SK-N-MC (cell line): ENCODE results near the gene ADCYAP1R1.

Experiments used
- DNase-seq: peaks from one replicate; pipeline ENCODE4 v3.0.0-alpha.2; 2011; ENCODE audit warnings: low read depth, low spot score
- H3K27ac ChIP-seq: fragments of 200-600 bp; sonication (generic); 2 replicates; pipeline ENCODE4 v1.5.1; 2016; ENCODE audit warnings: mixed run types
- H3K36me3 ChIP-seq: fragments of 200-600 bp; sonication (generic); 2 replicates; pipeline ENCODE4 v1.6.1; 2017; ENCODE audit warnings: antibody characterized with exemption, low read length, mixed read lengths; ENCODE audit not compliant: insufficient read depth
- H3K4me3 ChIP-seq: fragments of 200-600 bp; sonication (generic); 2 replicates; pipeline ENCODE4 v1.5.1; 2016
- H3K9ac ChIP-seq: fragments of 200-600 bp; sonication (generic); 2 replicates; pipeline ENCODE4 v1.8.0; 2017; ENCODE audit warnings: mixed run types, mixed read lengths; ENCODE audit not compliant: insufficient read length
- H3K9me3 ChIP-seq: fragments of 200-600 bp; sonication (generic); 2 replicates; pipeline ENCODE4 v1.6.1; 2017; ENCODE audit warnings: low read depth, mild to moderate bottlenecking, antibody characterized with exemption, low read length, moderate library complexity, mixed read lengths
- EZH2 ChIP-seq: fragments of 200-600 bp; sonication (generic); IDR thresholded peaks from one replicate; pipeline ENCODE4 v1.6.1; 2017; ENCODE audit warnings: antibody characterized with exemption
- FOXP2 ChIP-seq: optimal IDR thresholded peaks from 2 replicates; pipeline ENCODE3; 2011; ENCODE audit warnings: mild to moderate bottlenecking, moderate library complexity; ENCODE audit not compliant: insufficient read depth; ENCODE audit errors: extremely low read length, control extremely low read depth
- POLR2AphosphoS5 ChIP-seq: IDR thresholded peaks from 2 replicates; pipeline ENCODE4 v1.6.1; 2012; ENCODE audit warnings: mild to moderate bottlenecking, low read depth, low read length, borderline replicate concordance

ADCYAP1R1 gene

GRCh38 chr7:31051598-31052486, at the start of gene ADCYAP1R1:
TSS of gene ADCYAP1R1 (plus strand) at chr7:31052308. CDS start at chr7:31063265, 10,957 bp downstream.
- DNase-seq = no peak
- no peak within 1 kb of the TSS for H3K9ac ChIP-seq
- H3K36me3 ChIP-seq = no peaks in the 10 kb centered on the region
- H3K4me3 ChIP-seq = peak within 1 kb of the TSS; percentile 71
- no peak within 1 kb of the TSS for H3K27ac ChIP-seq
- no peaks in the 10 kb centered on the region for H3K9me3 ChIP-seq
- TF ChIP-seq FOXP2 (no peak), EZH2 (no peak), POLR2AphosphoS5 (no peak)

DNA sequence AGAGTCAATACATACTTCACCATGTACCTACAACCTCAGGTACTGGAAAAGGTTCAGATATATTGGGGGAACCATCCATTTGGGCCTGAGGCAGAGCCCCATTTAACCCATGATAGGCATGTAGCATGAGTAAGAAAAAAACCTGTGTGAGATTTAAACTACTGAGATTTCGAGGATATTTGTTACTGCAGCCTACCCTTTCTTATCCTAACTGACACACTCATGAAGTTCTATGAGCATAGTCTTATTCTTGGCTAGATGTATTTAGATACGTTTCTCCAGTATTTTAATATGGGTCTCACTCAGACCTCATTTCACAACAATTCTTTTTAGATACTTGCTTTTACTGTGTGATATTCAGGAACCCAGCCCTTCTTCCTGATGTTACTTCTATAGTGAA, 49.0 kb upstream of the ADCYAP1R1 start:
- H3K9me3 ChIP-seq = no peaks in the 10 kb centered on the region
- no peak for TF ChIP-seq EZH2
- no peak for TF ChIP-seq POLR2AphosphoS5
- no peak for TF ChIP-seq FOXP2
- H3K4me3 ChIP-seq = no peak overlapping the region
- no peak overlapping the region for H3K27ac ChIP-seq
- H3K9ac ChIP-seq = no peak overlapping the region
- no peaks in the 10 kb centered on the region for H3K36me3 ChIP-seq
- no peak for DNase-seq

- TF ChIP-seq EZH2 (no peak), POLR2AphosphoS5 (no peak), FOXP2 (no peak)
- Histone ChIP-seq H3K36me3 (no peaks in the 10 kb centered on the region), H3K27ac (no peak overlapping the region), H3K9me3 (no peaks in the 10 kb centered on the region), H3K4me3 (no peak overlapping the region), H3K9ac (no peak overlapping the region)
- no peak for DNase-seq
These were observed 48.4 kb upstream of the ADCYAP1R1 start for GRCh38 chr7:31003721-31004120.

- H3K9me3 ChIP-seq = no peaks in the 10 kb centered on the region
- no peak overlapping the region for H3K4me3 ChIP-seq
- H3K27ac ChIP-seq = no peak overlapping the region
- H3K9ac ChIP-seq = no peak overlapping the region
- TF ChIP-seq EZH2 (no peak), FOXP2 (no peak), POLR2AphosphoS5 (no peak)
- no peak for DNase-seq
- H3K36me3 ChIP-seq = no peaks in the 10 kb centered on the region
These were observed 47.7 kb upstream of the ADCYAP1R1 start for GRCh38 chr7:31004393-31004792.

GRCh38 chr7:31006857-31007256, 45.3 kb upstream of the ADCYAP1R1 start:
- Histone ChIP-seq H3K9me3 (no peaks in the 10 kb centered on the region), H3K4me3 (no peak overlapping the region)
- DNase-seq = no peak

DNA sequence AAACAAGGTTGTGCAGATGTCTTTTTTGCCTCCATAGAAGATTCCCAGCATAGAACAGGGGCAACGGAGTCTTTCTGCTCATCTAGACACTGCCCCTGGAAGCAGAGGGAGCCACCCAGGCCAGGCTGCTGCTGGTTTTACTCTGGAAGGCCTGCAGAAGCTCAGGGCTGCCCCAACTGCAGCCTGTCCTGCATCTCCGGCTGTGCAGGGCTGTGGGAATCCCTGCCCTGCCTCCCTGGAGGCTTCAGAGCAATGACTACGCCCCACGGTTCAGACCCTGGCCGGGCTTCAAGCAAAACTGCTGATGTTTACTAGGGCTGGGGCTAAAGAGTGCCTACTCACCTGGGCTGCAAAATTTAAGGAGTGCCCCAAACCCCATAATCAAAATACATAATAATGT, 44.5 kb upstream of the ADCYAP1R1 start:
- H3K4me3 ChIP-seq = no peak overlapping the region
- H3K27ac ChIP-seq = no peak overlapping the region
- H3K36me3 ChIP-seq = no peaks in the 10 kb centered on the region
- no peak for DNase-seq
- H3K9me3 ChIP-seq = no peaks in the 10 kb centered on the region
- no peak for TF ChIP-seq EZH2
- no peak for TF ChIP-seq POLR2AphosphoS5
- TF ChIP-seq FOXP2 = no peak
- no peak overlapping the region for H3K9ac ChIP-seq

More at GRCh38 chr7:31006857-31007256, 45.3 kb upstream of the ADCYAP1R1 start:
- Histone ChIP-seq H3K9ac (no peak overlapping the region), H3K36me3 (no peaks in the 10 kb centered on the region), H3K27ac (no peak overlapping the region)
- TF ChIP-seq POLR2AphosphoS5 (no peak), FOXP2 (no peak), EZH2 (no peak)

DNA sequence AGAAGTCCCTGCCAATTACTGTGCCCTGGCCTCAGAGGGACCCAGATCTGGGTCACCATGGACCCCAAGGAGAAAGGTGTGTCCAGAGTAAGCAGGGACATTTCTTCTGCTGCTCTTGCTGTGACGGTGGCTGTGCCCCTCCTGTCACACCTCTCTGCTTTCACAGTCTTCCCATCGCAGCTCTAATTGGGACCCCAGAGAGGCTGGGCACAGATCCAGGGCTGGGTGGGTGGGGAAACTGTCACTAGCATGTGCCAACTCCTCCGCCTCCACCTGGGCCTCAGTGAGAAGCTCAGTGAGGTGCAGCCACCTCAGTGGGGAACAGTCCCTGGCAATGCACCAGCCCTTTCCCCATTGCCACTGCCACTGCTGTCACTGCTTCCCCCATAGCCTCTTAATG, 37.3 kb upstream of the ADCYAP1R1 start:
- H3K9ac ChIP-seq = no peak overlapping the region
- DNase-seq = no peak
- TF ChIP-seq POLR2AphosphoS5 = no peak
- TF ChIP-seq EZH2 = no peak
- TF ChIP-seq FOXP2 = no peak

DNA sequence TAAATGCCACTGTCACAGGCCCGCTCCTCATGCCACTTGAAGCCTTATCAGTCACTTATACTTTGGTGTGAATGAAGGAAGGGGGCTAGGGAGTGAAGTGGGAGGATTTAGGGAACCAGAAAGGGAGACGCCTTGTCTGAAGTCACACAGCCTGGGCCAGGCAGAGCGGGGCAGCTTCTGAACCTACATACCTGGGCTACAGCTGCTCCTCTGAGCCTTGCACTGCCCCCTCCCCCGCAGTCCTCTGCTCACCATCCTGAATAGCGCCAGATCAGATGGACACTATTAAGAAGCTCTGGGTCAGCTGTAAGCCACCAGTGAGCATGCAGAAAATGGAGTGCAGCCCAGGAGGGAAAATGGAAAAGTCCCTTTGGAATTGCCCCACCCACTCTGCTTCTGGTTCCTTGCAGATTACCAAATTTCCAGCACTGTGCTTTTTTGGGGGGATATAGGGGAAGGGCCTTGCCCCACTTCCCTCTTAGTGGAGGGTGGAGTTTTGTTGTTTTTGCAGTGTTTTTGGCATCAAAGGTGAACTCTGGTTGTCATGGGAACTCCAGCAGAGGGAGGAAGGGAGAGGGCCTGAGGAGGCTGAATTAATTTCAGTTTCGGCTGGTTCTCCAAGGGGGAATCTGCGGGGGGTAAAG, 35.0 kb upstream of the ADCYAP1R1 start:
- Histone ChIP-seq H3K9ac (no peak overlapping the region), H3K36me3 (no peaks in the 10 kb centered on the region), H3K27ac (no peak overlapping the region), H3K9me3 (no peaks in the 10 kb centered on the region), H3K4me3 (no peak overlapping the region)
- no peak for TF ChIP-seq EZH2
- TF ChIP-seq FOXP2 = no peak
- TF ChIP-seq POLR2AphosphoS5 = no peak
- DNase-seq = no peak

More for the DNA sequence above, 37.3 kb upstream of the ADCYAP1R1 start:
- no peaks in the 10 kb centered on the region for H3K9me3 ChIP-seq
- H3K27ac ChIP-seq = no peak overlapping the region
- H3K4me3 ChIP-seq = no peak overlapping the region
- H3K36me3 ChIP-seq = no peaks in the 10 kb centered on the region

DNA sequence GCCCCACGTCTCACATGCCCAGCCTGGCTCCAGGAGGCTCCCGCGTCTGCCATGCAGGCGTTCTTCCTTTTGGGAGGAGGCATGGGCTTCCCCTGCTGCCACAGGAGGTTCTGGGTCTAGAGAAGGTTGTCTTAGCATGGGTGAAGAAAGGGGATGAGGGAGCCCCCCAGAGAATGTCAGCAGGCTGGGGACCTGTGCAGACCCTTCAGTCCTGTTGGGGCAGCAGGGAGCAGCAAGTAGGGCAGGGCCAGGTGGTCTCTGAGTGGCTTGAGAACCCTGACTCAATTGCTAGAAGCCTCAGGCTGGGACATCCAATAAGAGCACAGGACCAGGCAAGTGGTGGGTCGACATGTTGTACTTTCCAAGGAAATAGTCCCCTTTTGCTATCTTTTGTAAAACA, 34.4 kb upstream of the ADCYAP1R1 start:
- no peak for DNase-seq
- Histone ChIP-seq H3K27ac (no peak overlapping the region), H3K36me3 (no peaks in the 10 kb centered on the region), H3K4me3 (no peak overlapping the region), H3K9ac (no peak overlapping the region), H3K9me3 (no peaks in the 10 kb centered on the region)
- TF ChIP-seq EZH2 = no peak
- TF ChIP-seq POLR2AphosphoS5 = no peak
- TF ChIP-seq FOXP2 = no peak
